ENCODE data around the gene EVC2. TPM values are rescaled to one million over a fixed set of nuclear protein-coding genes. Genes with fewer than 3 reads are reported as not detected.

EVC2 gene
- total and polyA plus RNA-seq, 2 of the 13 experiments (the other 11 are each of a cell fraction or from before 2014, with no cell fraction given): not detected

- no peaks in the 10 kb centered on the region for H4K20me1 ChIP-seq (ENCODE audit: insufficient read depth, low read length)
- no peaks in the 10 kb centered on the region for H3K36me3 ChIP-seq (replicated peaks in 1 of 2; ENCODE audit: control insufficient read depth in 1 of 2, insufficient read depth in 2 of 2, low read length in 2 of 2)
- H3K79me2 ChIP-seq (ENCODE audit: insufficient read depth, low read length): no peaks in the 10 kb centered on the region
- H3K27ac ChIP-seq (ENCODE audit: extremely low read length, insufficient read depth, low read length): no peak overlapping the region
- no peaks in the 10 kb centered on the region for H3K9me3 ChIP-seq (ENCODE audit: low read length)
- H3K4me2 ChIP-seq (ENCODE audit: low read depth, low read length): no peak overlapping the region
- ATAC-seq: no peak
- no peak overlapping the region for H2AFZ ChIP-seq (ENCODE audit: low read length)
- no peak overlapping the region for H3K4me3 ChIP-seq (replicated peaks in 1 of 3; ENCODE audit: insufficient read depth in 1 of 3, low read depth in 2 of 3, low read length in 3 of 3)
- CTCF ChIA-PET (ENCODE audit: low intra/inter-chr PET ratio, low total read pairs): no interaction called here
- 24% methylated on average over 5 of the region's 5 CpGs for WGBS (ENCODE audit: low lambda C conversion rate)
- FAIRE-seq: no peak
- H3K27me3 ChIP-seq (ENCODE audit: control insufficient read depth in 1 of 2, insufficient read depth in 2 of 2, low read length in 2 of 2): no peaks in the 10 kb centered on the region; a peak in 1 of 5 replicates
- no peaks in the 10 kb centered on the region for H3K4me1 ChIP-seq (ENCODE audit: insufficient read depth, low read length)
- POLR2A ChIA-PET: no interaction called here
- no peak for TF ChIP-seq FOXA1 (IDR thresholded peaks at IDR 0.05)
- no peak for TF ChIP-seq FOXA1 (CRISPR knock-in tag; IDR thresholded peaks at IDR 0.05)
- TF ChIP-seq RCOR2 (CRISPR knock-in tag; IDR thresholded peaks at IDR 0.05): no peak
- TF ChIP-seq MBNL3 (CRISPR knock-in tag; conservative IDR thresholded peaks at IDR 0.05): no peak
- no peak for TF ChIP-seq ZNF687 (CRISPR knock-in tag; IDR thresholded peaks at IDR 0.05)
- no peak for TF ChIP-seq ZNF138 (CRISPR knock-in tag; IDR thresholded peaks at IDR 0.05; ENCODE audit: low read depth)
- TF ChIP-seq MED1 (CRISPR knock-in tag; IDR thresholded peaks at IDR 0.05): no peak
- TF ChIP-seq KMT2B (CRISPR knock-in tag; IDR thresholded peaks at IDR 0.05): no peak
- no peak for TF ChIP-seq SNAPC5 (CRISPR knock-in tag; IDR thresholded peaks at IDR 0.05; ENCODE audit: borderline replicate concordance)
- TF ChIP-seq RFXANK (CRISPR knock-in tag; IDR thresholded peaks at IDR 0.05): no peak
- H3K9ac ChIP-seq (ENCODE audit: insufficient read depth, low read depth, low read length): no peak overlapping the region
- in situ Hi-C loops (cut with HindIII; ENCODE audit: extremely low pct_ligation_motif_present, low pct_unique_long_range_greater_than_20kb) (no loop called here), intact Hi-C loops (cut with micrococcal nuclease; ENCODE audit: unreplicated experiment) (no loop called here)
- no TSS peak for BruUV-seq (replicated peaks)
- no peak for DNase-seq (ENCODE audit: low spot score)
Measured at GRCh38 chr4:5553801-5554200, 154.6 kb downstream of the EVC2 start.
